Esophagus squamous epithelium (tissue), 5 donors: ENCODE data around the gene KRTAP17-1. TPM values are rescaled to one million over a fixed set of nuclear protein-coding genes. Genes with fewer than 3 reads are reported as not detected.
A peak's percentile ranks its signal among the peaks of the same experiment; 100 is the strongest.

Experiments
- DNase-seq: peaks from one replicate; lab custom pipeline; 2025; lab: John Stamatoyannopoulos, UW
- H3K27ac ChIP-seq, 4 donors: fragments of 200-600 bp; sonication (generic); one replicate each; pipeline ENCODE4 v1.5.1; 2016 to 2019; ENCODE audit warnings: mild to moderate bottlenecking in 1 of 4
- H3K27me3 ChIP-seq, 4 donors: fragments of 200-600 bp; sonication (generic); 1 replicate in 3 of 4; 2 replicates in 1 of 4; pipeline versions ENCODE4 v1.5.1 to v1.6.0; 2017 to 2021; ENCODE audit warnings: antibody characterized with exemption in 1 of 4
- H3K36me3 ChIP-seq, 3 donors: fragments of 200-600 bp; sonication (generic); one replicate each; pipeline ENCODE4 v1.5.1; 2016 to 2019
- H3K4me1 ChIP-seq, 3 donors: fragments of 200-600 bp; sonication (generic); one replicate each; pipeline ENCODE4 v1.5.1; 2017 to 2019
- H3K4me3 ChIP-seq, 4 donors: fragments of 200-600 bp; sonication (generic); 1 replicate in 3 of 4; 2 replicates in 1 of 4; pipeline ENCODE4 v1.5.1; 2016 to 2019; ENCODE audit warnings: mild to moderate bottlenecking in 2 of 4, moderate library complexity in 1 of 4
- H3K9me3 ChIP-seq, 3 donors: fragments of 200-600 bp; sonication (generic); one replicate each; pipeline ENCODE4 v1.5.1; 2016 to 2019
- CTCF ChIP-seq, 6 experiments: fragments of 450-650 bp in 4 of 6; fragments of 200-600 bp in 2 of 6; sonication (generic) in 2 of 6; IDR thresholded peaks; one replicate each; pipeline ENCODE4 v1.5.1; 2016 to 2019; ENCODE audit warnings: antibody characterized with exemption in 6 of 6, mild to moderate bottlenecking in 4 of 6, moderate library complexity in 4 of 6
- POLR2A ChIP-seq, 4 donors: fragments of 450-650 bp; IDR thresholded peaks; one replicate each; pipeline ENCODE4 v1.6.1; 2017; ENCODE audit warnings: antibody characterized with exemption in 4 of 4, mild to moderate bottlenecking in 4 of 4, moderate library complexity in 3 of 4
- WGBS, 2 donors: methylation state at CpG; one replicate each; pipeline ENCODE4 v1.1.5; 2018; 5-methylcytosine and 5-hydroxymethylcytosine counted together
- intact Hi-C: fragments of 100-400 bp; cut with DNase I; formaldehyde crosslinking; loops from one replicate; pipeline ENCODE4 v1.15.0; 2022
- total RNA-seq, 4 donors: library from RNA; depleted of rRNA; stranded (reverse); fragments of >200 nt; gene quantifications; one replicate each; pipeline ENCODE4 v1.1.0, GENCODE V29; 2016
- donor health status: DM: yes; HTN: yes; CAD: no.

KRTAP17-1 gene
- total RNA-seq, 4 donors from 2014 or later = not detected

GRCh38 chr17:41322903-41323895, 7.7 kb upstream of the KRTAP17-1 start:
- no peak for DNase-seq
- H3K27ac ChIP-seq = no peak overlapping the region

GRCh38 chr17:41322094-41322902, 6.8 kb upstream of the KRTAP17-1 start:
- intact Hi-C loops = loop anchor here (5.0 kb wide), 1 partner anchor 415 kb away; no protein-coding TSS in a partner anchor
- H3K27me3 ChIP-seq = no peaks in the 10 kb centered on the region
- H3K27ac ChIP-seq = no peak overlapping the region
- 28 to 30% methylated on average over 5 of the region's 5 CpGs for WGBS, 2 donors
- H3K36me3 ChIP-seq = no peaks in the 10 kb centered on the region
- TF ChIP-seq CTCF (IDR thresholded peaks at IDR 0.05) (peak in 5 of 6 experiments; percentile 76 to 91 (median 86)), POLR2A (IDR thresholded peaks at IDR 0.05) (no peak)
- peaks cover 0 to 6% (median 0%) of the 10 kb centered on the region in 3 donors for H3K9me3 ChIP-seq
- DNase-seq = no peak
- H3K4me1 ChIP-seq = peaks cover 0 to 24% (median 0%) of the 10 kb centered on the region in 3 donors
- H3K4me3 ChIP-seq = no peak overlapping the region

More at GRCh38 chr17:41322903-41323895, 7.7 kb upstream of the KRTAP17-1 start:
- 80 to 82% methylated on average over 1 to 2 of the region's 11 CpGs for WGBS, 2 donors
- peaks cover 0 to 6% (median 0%) of the 10 kb centered on the region in 3 donors for H3K9me3 ChIP-seq
- peaks cover 0 to 32% (median 0%) of the 10 kb centered on the region in 3 donors for H3K4me1 ChIP-seq
- no peaks in the 10 kb centered on the region for H3K36me3 ChIP-seq
- no peak for TF ChIP-seq POLR2A (IDR thresholded peaks at IDR 0.05)
- intact Hi-C loops = loop anchor here (5.0 kb wide), 1 partner anchor 416 kb away; no protein-coding TSS in a partner anchor
- no peak overlapping the region for H3K4me3 ChIP-seq
- H3K27me3 ChIP-seq = no peaks in the 10 kb centered on the region

GRCh38 chr17:41318231-41318630, 2.7 kb upstream of the KRTAP17-1 start:
- WGBS, 2 donors = 29 to 88% methylated on average over 2 of the region's 2 CpGs
- peaks cover 0 to 6% (median 0%) of the 10 kb centered on the region in 3 donors for H3K9me3 ChIP-seq
- H3K4me3 ChIP-seq = no peak overlapping the region
- TF ChIP-seq CTCF (IDR thresholded peaks at IDR 0.05) = no peak
- H3K4me1 ChIP-seq = peaks cover 0 to 7% (median 0%) of the 10 kb centered on the region in 3 donors
- peaks cover 0 to 21% (median 0%) of the 10 kb centered on the region in 4 donors for H3K27me3 ChIP-seq
- H3K27ac ChIP-seq = no peak overlapping the region
- no peak for DNase-seq
- intact Hi-C loops = no loop called here
- no peaks in the 10 kb centered on the region for H3K36me3 ChIP-seq

GRCh38 chr17:41315814-41316445, 420 bp upstream of the KRTAP17-1 start:
- 68 to 79% methylated on average over 8 to 14 of the region's 17 CpGs for WGBS, 2 donors

More at GRCh38 chr17:41315814-41316445, 420 bp upstream of the KRTAP17-1 start:
- H3K9me3 ChIP-seq = peaks cover 0 to 6% (median 0%) of the 10 kb centered on the region in 3 donors
- intact Hi-C loops = no loop called here
- peaks cover 0 to 21% (median 0%) of the 10 kb centered on the region in 4 donors for H3K27me3 ChIP-seq
- no peaks in the 10 kb centered on the region for H3K36me3 ChIP-seq
- DNase-seq = no peak
- no peaks in the 10 kb centered on the region for H3K4me1 ChIP-seq
- TF ChIP-seq POLR2A (IDR thresholded peaks at IDR 0.05) (no peak), CTCF (IDR thresholded peaks at IDR 0.05) (no peak)
- no peak overlapping the region for H3K27ac ChIP-seq
- no peak overlapping the region for H3K4me3 ChIP-seq
